HG03342 (cell line): ENCODE measurements around the gene ADD2.
"Not testable (repeated sequence)": the region's sequence is repeated elsewhere in the genome, so short reads cannot be mapped to it uniquely, and the experiment has no call there.

ENCODE experiments used
- ATAC-seq: cut with Tn5 transposase; IDR thresholded peaks from one replicate; pipeline ENCODE4 v1.9.1; 2021; ENCODE audit warnings: mild to moderate bottlenecking, moderate library complexity; ENCODE audit not compliant: unreplicated experiment

ADD2 gene

GRCh38 chr2:70676301-70677035, 91.5 kb downstream of the ADD2 start:
- ATAC-seq, result no peak

GRCh38 chr2:70675862-70676261, 92.1 kb downstream of the ADD2 start:
- no peak for ATAC-seq

GRCh38 chr2:70674636-70675430, 93.2 kb downstream of the ADD2 start:
- no peak for ATAC-seq

- no peak for ATAC-seq
Measured at GRCh38 chr2:70673041-70673647, 94.9 kb downstream of the ADD2 start.

GRCh38 chr2:70671092-70671675, 96.8 kb downstream of the ADD2 start:
- ATAC-seq, result no peak

GRCh38 chr2:70670626-70671025, 97.4 kb downstream of the ADD2 start:
- ATAC-seq, result no peak

- ATAC-seq, result no peak
Measured at GRCh38 chr2:70670202-70670601, 97.8 kb downstream of the ADD2 start.

- no peak for ATAC-seq
Measured at GRCh38 chr2:70668911-70669310, 99.1 kb downstream of the ADD2 start.

GRCh38 chr2:70668432-70668831, 99.6 kb downstream of the ADD2 start:
- ATAC-seq, result no peak

- ATAC-seq, result no peak
Measured at GRCh38 chr2:70664525-70664924, 103.5 kb downstream of the ADD2 start.

- no peak for ATAC-seq
Measured at GRCh38 chr2:70663411-70663810, 104.6 kb downstream of the ADD2 start.

- ATAC-seq, result no peak
Measured at GRCh38 chr2:70659551-70659950, 108.4 kb downstream of the ADD2 start.

- no peak for ATAC-seq
Measured at GRCh38 chr2:70658476-70658875, 109.5 kb downstream of the ADD2 start.

GRCh38 chr2:70657246-70657645, 110.8 kb downstream of the ADD2 start:
- ATAC-seq, result no peak

- ATAC-seq, result no peak
Measured at GRCh38 chr2:70656421-70657010, 111.5 kb downstream of the ADD2 start.

GRCh38 chr2:70655786-70656185, 112.2 kb downstream of the ADD2 start:
- no peak for ATAC-seq

- not testable (repeated sequence) for ATAC-seq
Measured at GRCh38 chr2:70655211-70655610, 112.8 kb downstream of the ADD2 start.

- ATAC-seq, result no peak
Measured at GRCh38 chr2:70651727-70652126, 116.3 kb downstream of the ADD2 start.

GRCh38 chr2:70651014-70651413, 117.0 kb downstream of the ADD2 start:
- ATAC-seq, result no peak

- ATAC-seq, result no peak
Measured at GRCh38 chr2:70648961-70649360, 119.0 kb downstream of the ADD2 start.

- ATAC-seq, result peak; percentile 70
Measured at GRCh38 chr2:70647873-70648481, 120.0 kb downstream of the ADD2 start.
